Motor neuron (in vitro differentiated cells): ENCODE measurements around the gene AURKA. TPM values are rescaled to one million over a fixed set of nuclear protein-coding genes. Genes with fewer than 3 reads are reported as not detected.
"Not testable (repeated sequence)": the region's sequence is repeated elsewhere in the genome, so short reads cannot be mapped to it uniquely, and the experiment has no call there.

Experiments used
- ATAC-seq, 8 experiments: fragments of 200-7000 bp; cut with Tn5 transposase; replicated peaks in 6 of 8; 2 replicates each; pipeline ENCODE4 v1.8.0; 2021; ENCODE audit warnings: mild to moderate bottlenecking in 8 of 8, moderate library complexity in 8 of 8
- H3K27ac ChIP-seq, 2 donors: fragments of 250-450 bp; sonication (Bioruptor Pico); 2 replicates each; pipeline ENCODE4 v1.9.0; 2021; ENCODE audit warnings: antibody characterized with exemption in 2 of 2, mild to moderate bottlenecking in 2 of 2, moderate library complexity in 1 of 2
- H3K4me1 ChIP-seq, 2 donors: fragments of 250-450 bp; sonication (Bioruptor Pico); replicated peaks in 1 of 2; 2 replicates each; pipeline ENCODE4 v1.6.1; 2021; ENCODE audit warnings: antibody characterized with exemption in 2 of 2, mild to moderate bottlenecking in 2 of 2, moderate library complexity in 1 of 2
- H3K4me3 ChIP-seq, 5 donors: fragments of 250-450 bp; sonication (Bioruptor Pico); 2 replicates each; pipeline ENCODE4 v1.9.0; 2021; ENCODE audit warnings: antibody characterized with exemption in 5 of 5, mild to moderate bottlenecking in 5 of 5, moderate library complexity in 4 of 5
- WGBS, 10 experiments: fragments of 450-650 bp; shearing (Covaris generic); methylation state at CpG; one replicate each; pipeline ENCODE4 v1.0.0; 2022; 5-methylcytosine and 5-hydroxymethylcytosine counted together
- in situ Hi-C, 9 experiments: fragments of 400-800 bp; cut with MboI; loops; one replicate each; pipeline ENCODE4 v1.15.0; 2021; ENCODE audit warnings: low sequenced_read_pairs in 9 of 9, low pct_unique_long_range_greater_than_20kb in 2 of 9; ENCODE audit not compliant: unreplicated experiment in 9 of 9
- total RNA-seq, 8 experiments: library from RNA; unstranded; fragments of 300-600 nt; gene quantifications; 2 replicates each; pipeline versions ENCODE4 v1.2.3 to v1.2.4, GENCODE V29; 2022

Gene AURKA
- total RNA-seq, 8 experiments from 2014 or later = 2.1 to 46.6 (median 6.3) TPM

DNA sequence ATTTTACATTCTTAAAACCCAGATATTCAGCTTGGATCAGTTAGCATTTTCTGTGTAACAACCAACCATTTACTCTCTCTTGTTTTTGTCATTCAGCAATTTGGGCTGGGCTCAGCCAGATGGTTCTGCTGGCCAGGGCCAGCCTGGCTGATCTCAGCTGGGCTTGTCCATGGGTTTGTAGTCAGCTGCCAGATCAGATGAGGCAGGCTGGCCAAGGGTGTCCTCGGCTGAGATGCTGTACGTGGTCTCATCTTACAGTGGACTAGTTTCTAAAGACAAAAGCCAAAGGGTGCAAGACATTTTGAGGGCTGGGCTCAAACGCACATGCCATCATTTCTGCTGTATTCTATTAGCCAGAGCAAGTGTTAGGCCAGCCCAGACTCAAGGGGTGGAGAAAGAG is 49.2 kb downstream of the AURKA start:
- ATAC-seq = peak in 1 of 8 experiments; percentile 60

DNA sequence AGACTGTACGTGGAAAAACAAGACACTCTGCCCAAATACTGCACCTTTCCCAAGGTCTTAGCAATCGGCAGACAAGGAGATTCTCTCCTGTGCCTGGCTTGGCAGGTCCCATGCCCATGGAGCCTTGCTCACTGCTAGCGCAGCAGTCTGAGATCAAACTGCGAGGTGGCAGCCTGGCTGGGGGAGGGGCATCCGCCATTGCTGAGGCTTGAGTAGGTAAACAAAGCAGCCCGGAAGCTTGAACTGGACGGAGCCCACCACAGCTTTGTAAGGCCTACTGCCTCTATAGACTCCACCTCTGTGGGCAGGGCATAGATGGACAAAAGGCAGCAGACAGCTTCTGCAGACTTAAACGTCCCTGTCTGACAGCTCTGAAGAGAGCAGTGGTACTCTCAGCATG is 55.3 kb downstream of the AURKA start:
- not testable (repeated sequence) for ATAC-seq, H3K27ac ChIP-seq, H3K4me1 ChIP-seq, H3K4me3 ChIP-seq
- in situ Hi-C loops = loop anchor here in 1 of 9 experiments (25.0 kb wide), 1 partner anchor 1674 kb away; no protein-coding TSS in a partner anchor
- 0 to 90% (median 41%) methylated on average over 1 to 5 of the region's 8 CpGs; no CpG with 5 or more reads in 4 of the 10 experiments for WGBS, 10 experiments

More for the DNA sequence above, 49.2 kb downstream of the AURKA start:
- Histone ChIP-seq H3K4me1 (peaks cover 3 to 6% of the 10 kb centered on the region in 2 donors), H3K27ac (no peak overlapping the region), H3K4me3 (no peak overlapping the region)
- in situ Hi-C loops = loop anchor here in 2 of 9 experiments (10.0 to 25.0 kb wide), 2 partner anchors 98 to 1680 kb away; partner anchors contain the start of gene MC3R (in 1 of the 2)
- WGBS, 10 experiments = 0 to 100% (median 55%) methylated on average over 1 to 3 of the region's 3 CpGs; no CpG with 5 or more reads in 4 of the 10 experiments

DNA sequence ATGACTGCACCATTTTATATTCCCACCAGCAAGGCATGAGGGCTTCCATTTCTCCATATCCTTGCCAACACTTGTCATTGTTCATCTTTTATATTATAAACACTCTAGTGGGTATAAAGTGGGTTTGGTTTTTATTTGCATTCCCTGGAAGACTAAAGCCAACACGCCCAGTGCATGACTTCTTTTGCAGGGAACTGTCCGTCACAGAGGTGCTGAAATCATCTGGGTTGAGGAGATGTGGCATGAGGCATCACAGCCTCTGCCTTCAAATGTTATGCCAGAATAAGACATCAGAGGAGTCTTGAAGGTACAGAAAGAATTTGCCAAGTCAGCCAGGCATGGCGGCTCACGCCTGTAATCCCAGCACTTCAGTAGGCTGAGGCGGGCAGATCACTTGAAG is 63.2 kb downstream of the AURKA start:
- H3K27ac ChIP-seq = no peak overlapping the region
- ATAC-seq = peak in 3 of 8 experiments; percentile 37 to 56 (median 47)
- no peaks in the 10 kb centered on the region for H3K4me1 ChIP-seq
- no peak overlapping the region for H3K4me3 ChIP-seq
- in situ Hi-C loops = loop anchor here in 1 of 9 experiments (25.0 kb wide), 1 partner anchor 1667 kb away; no protein-coding TSS in a partner anchor
- 14 to 89% (median 41%) methylated on average over 1 to 5 of the region's 5 CpGs; no CpG with 5 or more reads in 3 of the 10 experiments for WGBS, 10 experiments

DNA sequence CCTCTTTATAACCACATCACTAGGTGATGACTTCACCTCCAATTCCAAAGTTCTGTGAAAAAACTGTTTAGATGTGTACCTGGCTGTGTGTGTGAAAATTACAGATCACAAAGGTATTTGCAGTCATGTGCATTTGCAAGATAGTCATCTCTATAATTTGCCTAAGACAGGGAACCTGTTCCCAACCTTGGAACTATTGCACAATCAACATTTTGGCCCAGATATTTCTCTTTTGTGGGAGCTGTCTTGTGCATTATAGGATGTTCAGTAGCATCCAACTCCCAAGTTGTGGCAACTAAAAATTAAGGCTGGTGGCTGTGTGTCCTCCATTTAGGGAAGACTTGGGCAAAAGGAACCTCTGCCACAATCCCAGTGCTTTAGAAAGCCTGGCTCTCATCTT is 67.2 kb downstream of the AURKA start:
- no peaks in the 10 kb centered on the region for H3K4me1 ChIP-seq
- no peak overlapping the region for H3K27ac ChIP-seq
- H3K4me3 ChIP-seq = no peak overlapping the region
- ATAC-seq = no peak
- in situ Hi-C loops = loop anchor here in 1 of 9 experiments (25.0 kb wide), 1 partner anchor 1663 kb away; no protein-coding TSS in a partner anchor

DNA sequence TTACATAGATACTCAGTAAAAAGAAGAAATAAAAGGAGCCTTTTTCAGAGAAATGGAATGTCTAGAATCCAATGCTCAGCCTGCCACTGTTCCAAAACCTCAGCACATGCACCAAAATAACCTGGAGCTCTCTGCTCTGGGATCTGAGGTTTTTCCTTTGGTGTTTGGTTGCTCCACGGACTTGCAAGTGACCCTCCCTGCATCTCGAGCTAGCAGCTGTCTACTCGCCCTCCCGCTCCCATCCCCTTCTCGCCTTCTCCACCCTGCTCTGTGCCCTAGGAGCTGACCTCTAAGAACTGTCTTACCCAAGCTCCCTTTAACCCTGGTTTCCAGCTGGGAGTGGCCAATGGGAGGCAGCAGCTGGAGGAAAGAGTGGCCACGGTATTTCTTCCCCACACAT is 68.4 kb downstream of the AURKA start:
- no peak overlapping the region for H3K27ac ChIP-seq
- peak in 1 of 8 experiments; percentile 12 for ATAC-seq
- WGBS, 10 experiments = 5 to 81% (median 49%) methylated on average over 2 to 6 of the region's 6 CpGs
- H3K4me1 ChIP-seq = no peaks in the 10 kb centered on the region
- no peak overlapping the region for H3K4me3 ChIP-seq
- in situ Hi-C loops = no loop called here

DNA sequence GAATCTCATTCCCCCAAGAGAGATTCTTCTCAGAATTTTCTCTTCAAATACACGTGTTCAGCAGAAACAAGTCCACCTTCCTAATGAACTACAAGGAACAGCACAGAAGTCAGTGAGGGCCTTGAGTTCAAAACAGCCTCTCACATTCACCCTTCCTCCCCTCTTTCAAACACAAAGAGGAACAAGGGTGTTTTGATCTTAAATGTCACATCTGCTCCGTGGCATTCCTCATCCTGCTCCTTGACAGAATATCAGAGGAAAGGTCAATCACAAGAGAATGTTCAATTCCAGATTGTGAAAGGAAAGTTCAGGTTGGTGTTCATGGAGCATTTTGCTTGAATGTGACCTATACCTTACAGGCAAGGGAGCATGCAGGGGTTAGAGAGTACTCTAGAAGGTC is 68.8 kb downstream of the AURKA start:
- H3K27ac ChIP-seq = no peak overlapping the region
- no peaks in the 10 kb centered on the region for H3K4me1 ChIP-seq
- H3K4me3 ChIP-seq = no peak overlapping the region
- ATAC-seq = no peak
- in situ Hi-C loops = no loop called here
- WGBS, 10 experiments = 0 to 49% (median 20%) methylated on average over 1 to 2 of the region's 2 CpGs; no CpG with 5 or more reads in 3 of the 10 experiments

DNA sequence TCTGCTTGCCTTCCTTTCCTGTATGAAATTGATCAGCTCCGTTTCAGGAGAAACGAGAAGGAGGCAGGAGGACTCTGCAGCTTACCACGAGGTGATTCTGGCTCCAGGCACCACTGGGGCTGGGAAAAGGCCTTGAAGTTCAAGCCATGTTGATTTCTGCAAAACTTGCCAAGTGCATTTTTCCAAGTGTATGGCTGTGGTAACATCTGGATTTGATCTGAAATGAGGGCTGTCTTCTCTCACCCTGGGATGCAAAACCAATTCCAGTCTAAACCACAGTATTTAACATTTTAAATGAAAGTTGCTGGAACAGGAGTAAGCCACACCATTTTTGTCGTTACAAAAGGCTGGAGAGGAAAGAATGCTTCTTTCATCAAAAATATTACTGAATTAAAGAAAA is 69.3 kb downstream of the AURKA start:
- H3K4me3 ChIP-seq = no peak overlapping the region
- H3K4me1 ChIP-seq = no peaks in the 10 kb centered on the region
- 0 to 54% (median 25%) methylated on average over 1 to 4 of the region's 4 CpGs; no CpG with 5 or more reads in 1 of the 10 experiments for WGBS, 10 experiments
- H3K27ac ChIP-seq = no peak overlapping the region
- in situ Hi-C loops = no loop called here
- ATAC-seq = peak in 3 of 8 experiments; percentile 29 to 91 (median 88)

Other genes starting within 250 kb of the AURKA start
- gene MC3R, start 143.5 kb downstream of the AURKA start, total RNA-seq = under 1 TPM in 3 of 8 experiments, not detected in 5; 0.42 to 0.84 (median 0.62) TPM
- gene FAM210B, start 33.2 kb downstream of the AURKA start, total RNA-seq = 10 to 100 TPM; 12.4 to 41.3 (median 23.9) TPM
- 10 to 100 TPM; 17.0 to 39.8 (median 24.1) TPM for gene CSTF1, start 430 bp upstream of the AURKA start, total RNA-seq
- 1 to 10 TPM in 1 of 8 experiments, under 1 TPM in 6, not detected in 1; 0.09 to 2.6 (median 0.17) TPM for gene CASS4, start 20.0 kb upstream of the AURKA start, total RNA-seq
- 10 to 100 TPM; 71.5 to 90.5 (median 74.8) TPM for gene RTF2, start 76.4 kb upstream of the AURKA start, total RNA-seq
- under 1 TPM in 4 of 8 experiments, not detected in 4; 0.11 to 0.66 (median 0.41) TPM for gene FAM209A, start 132.5 kb upstream of the AURKA start, total RNA-seq
- under 1 TPM in 2 of 8 experiments, not detected in 6; 0.46 to 0.71 TPM for gene FAM209B, start 141.0 kb upstream of the AURKA start, total RNA-seq
- 10 to 100 TPM in 3 of 8 experiments, under 1 TPM in 3, not detected in 2; 0.21 to 60.3 (median 23.2) TPM for gene TFAP2C, start 237.1 kb upstream of the AURKA start, total RNA-seq